Mucosa of descending colon (tissue), 3 donors: Measurements from ENCODE around the gene BCL6. TPM values are rescaled to one million over a fixed set of nuclear protein-coding genes. Genes with fewer than 3 reads are reported as not detected.

Source experiments
- ATAC-seq: fragments of 200-7000 bp; cut with Tn5 transposase; one replicate; pipeline ENCODE4 v1.9.1; 2020; ENCODE audit warnings: mild to moderate bottlenecking, moderate library complexity
- DNase-seq, 3 donors: peaks; one replicate each; pipeline ENCODE4 v3.0.0-alpha.2; 2020
- H3K36me3 ChIP-seq: fragments of 200-600 bp; one replicate; pipeline ENCODE4 v1.8.0; 2021; ENCODE audit warnings: low read depth, mild to moderate bottlenecking
- H3K4me1 ChIP-seq: fragments of 200-600 bp; one replicate; pipeline ENCODE4 v1.8.0; 2021; ENCODE audit warnings: low read depth, mild to moderate bottlenecking
- H3K4me3 ChIP-seq: fragments of 200-600 bp; one replicate; pipeline ENCODE4 v1.8.0; 2021; ENCODE audit warnings: mild to moderate bottlenecking
- H3K9me3 ChIP-seq: fragments of 200-600 bp; one replicate; pipeline ENCODE4 v1.8.0; 2021; ENCODE audit warnings: mild to moderate bottlenecking
- CTCF ChIP-seq: fragments of 200-600 bp; IDR thresholded peaks from one replicate; pipeline ENCODE4 v1.8.0; 2022; ENCODE audit warnings: antibody characterized with exemption, mild to moderate bottlenecking
- intact Hi-C, 2 donors: fragments of 100-400 bp; cut with DNase I in 1 of 2; cut with micrococcal nuclease in 1 of 2; formaldehyde crosslinking; loops; one replicate each; pipeline versions ENCODE4 v1.11.0 to v1.11.1; 2022; cut with DNase I, micrococcal nuclease
- total RNA-seq, 3 donors: library from RNA; stranded (reverse); fragmentation: NEBNext Ultra II Directional in 2 of 3; extraction: Animal tissue kit (Norgen Biotek cat#: 25700) in 2 of 3; gene quantifications; one replicate each; pipeline versions ENCODE4 v1.2.1 to v1.2.4, GENCODE V29; 2021 to 2023
- donor health status: DM: no; HTN: no; CAD: no; lungs with moderate emphysema.
- donor health status: DM: no; HTN: no; CAD: no.
- donor health status: DM: no; HTN: yes; CAD: no.

Gene BCL6
- total RNA-seq, 3 donors from 2014 or later, result 10.9 to 133 (median 23.8) TPM

- DNase-seq (no peak), ATAC-seq (no peak)
- TF ChIP-seq CTCF, result no peak
- H3K9me3 ChIP-seq, result no peaks in the 10 kb centered on the region
- H3K36me3 ChIP-seq, result no peaks in the 10 kb centered on the region
- no peaks in the 10 kb centered on the region for H3K4me1 ChIP-seq
- no peak overlapping the region for H3K4me3 ChIP-seq
- intact Hi-C loops, result no loop called here
Measured at GRCh38 chr3:187709155-187709554, 36.1 kb downstream of the BCL6 start.

GRCh38 chr3:187708696-187709095, 36.6 kb downstream of the BCL6 start:
- DNase-seq (no peak), ATAC-seq (no peak)

GRCh38 chr3:187706971-187707370, 38.3 kb downstream of the BCL6 start:
- DNase-seq, result peak in 1 of 3 donors; percentile 36
- intact Hi-C loops, result no loop called here
- no peak for ATAC-seq
- Histone ChIP-seq H3K9me3 (no peaks in the 10 kb centered on the region), H3K4me3 (no peak overlapping the region), H3K4me1 (no peaks in the 10 kb centered on the region), H3K36me3 (no peaks in the 10 kb centered on the region)
- TF ChIP-seq CTCF, result no peak

More at GRCh38 chr3:187708696-187709095, 36.6 kb downstream of the BCL6 start:
- intact Hi-C loops, result no loop called here
- no peaks in the 10 kb centered on the region for H3K4me1 ChIP-seq
- no peak for TF ChIP-seq CTCF
- H3K4me3 ChIP-seq, result no peak overlapping the region
- H3K9me3 ChIP-seq, result no peaks in the 10 kb centered on the region
- no peaks in the 10 kb centered on the region for H3K36me3 ChIP-seq

GRCh38 chr3:187705164-187705563, 40.1 kb downstream of the BCL6 start:
- intact Hi-C loops, result no loop called here
- H3K4me3 ChIP-seq, result no peak overlapping the region
- DNase-seq, result no peak
- no peaks in the 10 kb centered on the region for H3K4me1 ChIP-seq
- TF ChIP-seq CTCF, result no peak
- H3K9me3 ChIP-seq, result no peaks in the 10 kb centered on the region
- H3K36me3 ChIP-seq, result no peaks in the 10 kb centered on the region
- ATAC-seq, result no peak

DNA sequence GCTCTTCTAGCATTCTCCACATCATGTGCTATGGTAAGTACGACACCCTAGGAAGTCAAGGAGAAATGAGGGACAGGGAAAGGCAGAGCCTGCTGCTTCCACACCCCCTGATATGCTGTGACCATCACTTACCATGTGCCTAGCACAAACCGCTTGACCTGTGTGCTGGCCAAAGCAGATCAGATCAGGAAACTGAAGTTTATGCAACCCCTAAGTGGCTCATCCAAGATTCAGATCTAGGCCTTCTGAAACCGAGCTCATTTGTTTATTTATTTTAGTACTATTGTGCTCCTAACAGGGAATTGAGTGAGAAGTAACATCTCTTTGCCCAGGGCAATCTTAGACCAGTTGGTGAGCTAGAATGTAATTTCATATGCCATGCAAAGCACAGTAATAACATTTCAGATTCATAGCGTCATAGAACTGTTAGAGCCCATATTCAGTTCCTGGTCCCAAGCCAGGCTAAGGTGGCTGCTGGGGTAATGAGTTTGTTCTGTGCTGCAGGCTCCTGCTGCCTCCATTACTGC, 42.7 kb downstream of the BCL6 start, which contains the start of gene RTP2:
TSS of gene RTP2 (minus strand) at position 51 of the 527 bp plus-strand sequence. CDS start 429 bp downstream, outside the sequence.
- intact Hi-C loops, result no loop called here

More for the DNA sequence above, 42.7 kb downstream of the BCL6 start, which contains the start of gene RTP2:
- DNase-seq (no peak), ATAC-seq (no peak)
- TF ChIP-seq CTCF, result no peak
- no peaks in the 10 kb centered on the region for H3K4me1 ChIP-seq
- no peaks in the 10 kb centered on the region for H3K9me3 ChIP-seq
- no peak within 1 kb of the TSS for H3K4me3 ChIP-seq
- no peaks in the 10 kb centered on the region for H3K36me3 ChIP-seq
